Neural cell (in vitro differentiated cells): ENCODE data around the gene SAMD1. TPM values are rescaled to one million over a fixed set of nuclear protein-coding genes. Genes with fewer than 3 reads are reported as not detected.
A peak's percentile ranks its signal among the peaks of the same experiment; 100 is the strongest.

Source experiments
- H2AFZ ChIP-seq: fragments of 200-600, 300-800 bp; sonication (generic), shearing (Covaris generic); 2 replicates; pipeline ENCODE4 v1.6.0; 2014; ENCODE audit warnings: low read depth, mild to moderate bottlenecking, antibody characterized with exemption, low read length, moderate library complexity
- H3F3A ChIP-seq: fragments of 200-600 bp; shearing (Covaris generic); 2 replicates; pipeline ENCODE4 v1.6.1; 2016; ENCODE audit warnings: mild to moderate bottlenecking, moderate library complexity, mixed read lengths, antibody characterized with exemption, low read length; ENCODE audit not compliant: insufficient read depth, poor library complexity, severe bottlenecking
- H3K27ac ChIP-seq: fragments of 200-600, 300-800 bp; sonication (generic), shearing (Covaris generic); 2 replicates; pipeline ENCODE4 v1.5.1; 2014; ENCODE audit warnings: mild to moderate bottlenecking, low read length, moderate library complexity
- H3K27me3 ChIP-seq: fragments of 300-800, 200-600 bp; sonication (generic), shearing (Covaris generic); 2 replicates; pipeline ENCODE4 v1.6.0; 2014; ENCODE audit warnings: mild to moderate bottlenecking, low read depth, low read length, moderate library complexity; ENCODE audit not compliant: insufficient read depth
- H3K36me3 ChIP-seq: fragments of 300-800, 200-600 bp; sonication (generic), shearing (Covaris generic); 2 replicates; pipeline ENCODE4 v1.5.1; 2014; ENCODE audit warnings: mild to moderate bottlenecking, antibody characterized with exemption, low read length, moderate library complexity; ENCODE audit not compliant: insufficient read depth
- H3K4me2 ChIP-seq: fragments of 300-800, 200-600 bp; sonication (generic), shearing (Covaris generic); 2 replicates; pipeline ENCODE4 v1.6.0; 2014; ENCODE audit warnings: mild to moderate bottlenecking, low read length
- H3K4me3 ChIP-seq: fragments of 300-800, 200-600 bp; sonication (generic), shearing (Covaris generic); 2 replicates; pipeline ENCODE4 v1.5.1; 2014; ENCODE audit warnings: mild to moderate bottlenecking, low read length, moderate library complexity
- H3K79me2 ChIP-seq: fragments of 200-600 bp; shearing (Covaris generic); replicated peaks from 2 replicates; pipeline ENCODE4 v1.6.0; 2014; ENCODE audit warnings: mild to moderate bottlenecking, low read length, moderate library complexity; ENCODE audit not compliant: insufficient read depth
- H3K9ac ChIP-seq: fragments of 300-800, 200-600 bp; sonication (generic), shearing (Covaris generic); 2 replicates; pipeline ENCODE4 v1.6.1; 2016; ENCODE audit warnings: mild to moderate bottlenecking, low read length, mixed read lengths
- H3K9me2 ChIP-seq: fragments of 200-600 bp; shearing (Covaris generic); 2 replicates; pipeline ENCODE4 v1.6.1; 2016; ENCODE audit warnings: mild to moderate bottlenecking, low read length, mixed read lengths; ENCODE audit not compliant: insufficient read depth
- H3K9me3 ChIP-seq: fragments of 200-600, 300-800 bp; sonication (generic), shearing (Covaris generic); 2 replicates; pipeline ENCODE4 v1.6.1; 2016; ENCODE audit warnings: mild to moderate bottlenecking, mixed run types, low read length, moderate library complexity, mixed read lengths
- H4K20me1 ChIP-seq: fragments of 200-600 bp; shearing (Covaris generic); 2 replicates; pipeline ENCODE4 v1.6.1; 2016; ENCODE audit warnings: mild to moderate bottlenecking, mixed run types; ENCODE audit not compliant: insufficient read depth
- EP300 ChIP-seq: fragments of 450-650 bp; conservative IDR thresholded peaks from 2 replicates; pipeline ENCODE4 v1.6.1; 2014; ENCODE audit warnings: antibody characterized with exemption, mild to moderate bottlenecking, moderate library complexity; ENCODE audit not compliant: poor library complexity, severe bottlenecking
- EZH2 ChIP-seq: fragments of 200-600, 300-800 bp; shearing (Covaris generic), sonication (generic); IDR thresholded peaks from 2 replicates; pipeline ENCODE4 v1.6.1; 2014; ENCODE audit warnings: antibody characterized with exemption, low read length, borderline replicate concordance, mild to moderate bottlenecking; ENCODE audit not compliant: insufficient read depth, poor library complexity, severe bottlenecking
- MXI1 ChIP-seq: fragments of 450-650 bp; conservative IDR thresholded peaks from 2 replicates; pipeline ENCODE4 v1.6.1; 2014; ENCODE audit warnings: antibody characterized with exemption, mild to moderate bottlenecking; ENCODE audit not compliant: poor library complexity, severe bottlenecking
- POLR2AphosphoS5 ChIP-seq: IDR thresholded peaks from 2 replicates; pipeline ENCODE4 v1.6.1; 2012
- RAD21 ChIP-seq: fragments of 450-650 bp; conservative IDR thresholded peaks from 2 replicates; pipeline ENCODE4 v1.6.1; 2014; ENCODE audit warnings: antibody characterized with exemption, mild to moderate bottlenecking, moderate library complexity
- SMC3 ChIP-seq: fragments of 450-650 bp; conservative IDR thresholded peaks from 2 replicates; pipeline ENCODE4 v1.6.1; 2014; ENCODE audit warnings: antibody characterized with exemption, mild to moderate bottlenecking, moderate library complexity; ENCODE audit not compliant: poor library complexity
- TAF1 ChIP-seq: IDR thresholded peaks from 2 replicates; pipeline ENCODE4 v1.6.1; 2012; ENCODE audit warnings: low read depth
- polyA plus RNA-seq: library from polyadenylated mRNA; depleted of rRNA; stranded (reverse); fragments of >200 nt; gene quantifications from 2 replicates; pipeline ENCODE4 v1.2.3, GENCODE V29; 2014
- TF ChIP-seq, protein P1 (sequence below): fragments of 450-650 bp; IDR thresholded peaks from 2 replicates; pipeline ENCODE4 v1.5.1; 2014; ENCODE audit warnings: antibody characterized with exemption, mild to moderate bottlenecking, moderate library complexity; ENCODE audit not compliant: poor library complexity, severe bottlenecking
- TF ChIP-seq, protein P2 (sequence below): IDR thresholded peaks from 2 replicates; pipeline ENCODE4 v1.6.1; 2012; ENCODE audit warnings: borderline replicate concordance

The SAMD1 gene
- polyA plus RNA-seq, 1 donor from 2014 or later = 38.1 TPM

GRCh38 chr19:14091081-14091812, 696 bp upstream of the SAMD1 start:
- TF ChIP-seq RAD21 = no peak
- TF ChIP-seq, protein P1, sequence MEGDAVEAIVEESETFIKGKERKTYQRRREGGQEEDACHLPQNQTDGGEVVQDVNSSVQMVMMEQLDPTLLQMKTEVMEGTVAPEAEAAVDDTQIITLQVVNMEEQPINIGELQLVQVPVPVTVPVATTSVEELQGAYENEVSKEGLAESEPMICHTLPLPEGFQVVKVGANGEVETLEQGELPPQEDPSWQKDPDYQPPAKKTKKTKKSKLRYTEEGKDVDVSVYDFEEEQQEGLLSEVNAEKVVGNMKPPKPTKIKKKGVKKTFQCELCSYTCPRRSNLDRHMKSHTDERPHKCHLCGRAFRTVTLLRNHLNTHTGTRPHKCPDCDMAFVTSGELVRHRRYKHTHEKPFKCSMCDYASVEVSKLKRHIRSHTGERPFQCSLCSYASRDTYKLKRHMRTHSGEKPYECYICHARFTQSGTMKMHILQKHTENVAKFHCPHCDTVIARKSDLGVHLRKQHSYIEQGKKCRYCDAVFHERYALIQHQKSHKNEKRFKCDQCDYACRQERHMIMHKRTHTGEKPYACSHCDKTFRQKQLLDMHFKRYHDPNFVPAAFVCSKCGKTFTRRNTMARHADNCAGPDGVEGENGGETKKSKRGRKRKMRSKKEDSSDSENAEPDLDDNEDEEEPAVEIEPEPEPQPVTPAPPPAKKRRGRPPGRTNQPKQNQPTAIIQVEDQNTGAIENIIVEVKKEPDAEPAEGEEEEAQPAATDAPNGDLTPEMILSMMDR = peak; percentile 28
- Histone ChIP-seq H3K9ac (peak overlapping the region; percentile 46), H4K20me1 (peaks cover 8% of the 10 kb centered on the region), H3K9me3 (peaks cover 3% of the 10 kb centered on the region), H3F3A (peaks cover 4% of the 10 kb centered on the region), H2AFZ (no peak overlapping the region), H3K27me3 (no peaks in the 10 kb centered on the region), H3K79me2 (no peaks in the 10 kb centered on the region), H3K4me2 (peak overlapping the region; percentile 62), H3K4me3 (peak overlapping the region; percentile 66), H3K27ac (no peak overlapping the region), H3K36me3 (peaks cover 6% of the 10 kb centered on the region), H3K9me2 (no peaks in the 10 kb centered on the region)

- H3F3A ChIP-seq = peaks cover 4% of the 10 kb centered on the region
- peak overlapping the region; percentile 44 for H3K27ac ChIP-seq
- H3K4me3 ChIP-seq = peak overlapping the region; percentile 70
- H3K9me2 ChIP-seq = no peaks in the 10 kb centered on the region
- peaks cover 8% of the 10 kb centered on the region for H4K20me1 ChIP-seq
- peaks cover 6% of the 10 kb centered on the region for H3K36me3 ChIP-seq
- TF ChIP-seq, protein P1 = peak; percentile 57
- TF ChIP-seq SMC3 = no peak
- no peak for TF ChIP-seq EP300
- peak; percentile 51 for TF ChIP-seq MXI1
- no peak for TF ChIP-seq RAD21
- TF ChIP-seq POLR2AphosphoS5 = no peak
- no peak for TF ChIP-seq TAF1
- TF ChIP-seq, protein P2, sequence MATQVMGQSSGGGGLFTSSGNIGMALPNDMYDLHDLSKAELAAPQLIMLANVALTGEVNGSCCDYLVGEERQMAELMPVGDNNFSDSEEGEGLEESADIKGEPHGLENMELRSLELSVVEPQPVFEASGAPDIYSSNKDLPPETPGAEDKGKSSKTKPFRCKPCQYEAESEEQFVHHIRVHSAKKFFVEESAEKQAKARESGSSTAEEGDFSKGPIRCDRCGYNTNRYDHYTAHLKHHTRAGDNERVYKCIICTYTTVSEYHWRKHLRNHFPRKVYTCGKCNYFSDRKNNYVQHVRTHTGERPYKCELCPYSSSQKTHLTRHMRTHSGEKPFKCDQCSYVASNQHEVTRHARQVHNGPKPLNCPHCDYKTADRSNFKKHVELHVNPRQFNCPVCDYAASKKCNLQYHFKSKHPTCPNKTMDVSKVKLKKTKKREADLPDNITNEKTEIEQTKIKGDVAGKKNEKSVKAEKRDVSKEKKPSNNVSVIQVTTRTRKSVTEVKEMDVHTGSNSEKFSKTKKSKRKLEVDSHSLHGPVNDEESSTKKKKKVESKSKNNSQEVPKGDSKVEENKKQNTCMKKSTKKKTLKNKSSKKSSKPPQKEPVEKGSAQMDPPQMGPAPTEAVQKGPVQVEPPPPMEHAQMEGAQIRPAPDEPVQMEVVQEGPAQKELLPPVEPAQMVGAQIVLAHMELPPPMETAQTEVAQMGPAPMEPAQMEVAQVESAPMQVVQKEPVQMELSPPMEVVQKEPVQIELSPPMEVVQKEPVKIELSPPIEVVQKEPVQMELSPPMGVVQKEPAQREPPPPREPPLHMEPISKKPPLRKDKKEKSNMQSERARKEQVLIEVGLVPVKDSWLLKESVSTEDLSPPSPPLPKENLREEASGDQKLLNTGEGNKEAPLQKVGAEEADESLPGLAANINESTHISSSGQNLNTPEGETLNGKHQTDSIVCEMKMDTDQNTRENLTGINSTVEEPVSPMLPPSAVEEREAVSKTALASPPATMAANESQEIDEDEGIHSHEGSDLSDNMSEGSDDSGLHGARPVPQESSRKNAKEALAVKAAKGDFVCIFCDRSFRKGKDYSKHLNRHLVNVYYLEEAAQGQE = no peak
- no peak for TF ChIP-seq EZH2
- no peaks in the 10 kb centered on the region for H3K27me3 ChIP-seq
- H3K9me3 ChIP-seq = peaks cover 3% of the 10 kb centered on the region
- peak overlapping the region; percentile 70 for H3K9ac ChIP-seq
- H3K79me2 ChIP-seq = no peaks in the 10 kb centered on the region
- H3K4me2 ChIP-seq = peak overlapping the region; percentile 73
- no peak overlapping the region for H2AFZ ChIP-seq
Observed at GRCh38 chr19:14089662-14090508, 666 bp downstream of the SAMD1 start.
